AG10803 (cell line): ENCODE results near the gene MYH7B.

Source experiments
- DNase-seq: peaks from one replicate; pipeline ENCODE4 v3.0.0; 2010; ENCODE audit warnings: low read depth
- H3K4me3 ChIP-seq: 2 replicates; pipeline ENCODE4 v1.5.1; 2011; ENCODE audit warnings: mild to moderate bottlenecking, low read length, control low read depth
- CTCF ChIP-seq: conservative IDR thresholded peaks from 2 replicates; pipeline ENCODE4 v1.5.1; 2011; ENCODE audit warnings: mild to moderate bottlenecking, low read length, control low read depth, inconsistent platforms

MYH7B gene

DNA sequence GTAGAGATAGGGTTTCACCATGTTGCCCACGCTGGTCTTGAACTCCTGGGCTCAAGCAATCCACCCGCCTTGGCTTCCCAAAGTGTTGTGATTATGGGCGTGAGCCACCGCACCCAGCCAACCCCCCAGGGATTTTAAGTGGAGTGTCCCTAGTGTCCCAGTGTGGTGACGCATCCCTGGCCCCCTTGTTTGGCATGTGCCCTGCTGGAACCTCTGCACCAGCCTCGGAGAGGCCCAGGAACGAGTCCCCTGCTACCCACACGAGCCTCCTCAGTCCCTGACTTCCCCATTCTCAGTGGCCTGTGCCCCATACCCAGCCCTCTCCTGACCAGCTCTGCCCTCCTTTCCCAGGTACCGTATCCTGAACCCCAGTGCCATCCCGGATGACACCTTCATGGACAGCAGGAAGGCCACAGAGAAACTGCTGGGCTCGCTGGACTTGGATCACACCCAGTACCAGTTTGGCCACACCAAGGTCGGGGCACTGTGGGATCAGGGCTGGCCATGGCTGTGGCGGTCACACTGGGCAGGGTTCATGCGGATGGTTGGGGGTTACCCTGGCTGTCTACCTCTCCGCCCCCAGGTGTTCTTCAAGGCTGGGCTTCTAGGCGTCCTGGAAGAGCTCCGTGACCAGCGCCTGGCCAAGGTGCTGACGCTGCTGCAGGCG lies 37.2 kb downstream of the MYH7B start:
- DNase-seq = no peak
- TF ChIP-seq CTCF = no peak
- H3K4me3 ChIP-seq = no peak overlapping the region

- no peak for TF ChIP-seq CTCF
- DNase-seq = no peak
- H3K4me3 ChIP-seq = no peak overlapping the region
These were observed 38.4 kb downstream of the MYH7B start for GRCh38 chr20:34993941-34994508.

DNA sequence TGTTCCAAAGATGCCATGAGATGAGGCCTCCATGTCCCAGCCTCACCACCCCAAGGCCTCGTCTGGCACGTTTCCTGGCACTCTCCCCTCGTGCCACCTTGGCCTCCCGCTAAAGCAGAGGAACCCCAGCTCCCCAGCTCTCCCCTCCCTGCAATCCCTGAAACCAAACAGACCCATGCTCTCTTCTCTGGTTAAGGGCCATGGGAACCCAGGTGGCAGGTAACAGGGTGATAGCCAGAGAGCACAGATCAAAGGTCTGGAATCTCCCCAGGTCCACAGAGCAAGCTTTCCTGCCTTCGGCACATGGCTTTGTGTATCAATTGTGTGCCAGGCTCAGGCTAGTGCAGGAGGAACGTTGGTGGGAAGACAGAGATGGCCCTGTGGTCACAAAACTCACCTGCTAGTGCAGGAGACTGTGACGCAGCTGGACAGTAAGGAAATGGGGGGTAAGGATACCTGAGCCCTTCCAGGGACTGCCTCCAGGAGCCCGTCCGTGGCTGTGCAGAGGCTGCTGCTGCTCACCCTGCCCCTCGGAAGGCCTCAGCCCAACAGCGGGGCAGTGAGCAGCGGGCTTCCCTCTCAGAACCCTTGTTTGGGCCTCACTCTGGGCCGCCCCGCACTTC lies 39.0 kb downstream of the MYH7B start:
- DNase-seq = no peak
- no peak overlapping the region for H3K4me3 ChIP-seq
- no peak for TF ChIP-seq CTCF

- no peak overlapping the region for H3K4me3 ChIP-seq
- DNase-seq = no peak
- TF ChIP-seq CTCF = no peak
These were observed 39.5 kb downstream of the MYH7B start for GRCh38 chr20:34995192-34995591.

GRCh38 chr20:34995696-34996095 lies 40.0 kb downstream of the MYH7B start:
- DNase-seq = no peak
- no peak for TF ChIP-seq CTCF
- H3K4me3 ChIP-seq = no peak overlapping the region

DNA sequence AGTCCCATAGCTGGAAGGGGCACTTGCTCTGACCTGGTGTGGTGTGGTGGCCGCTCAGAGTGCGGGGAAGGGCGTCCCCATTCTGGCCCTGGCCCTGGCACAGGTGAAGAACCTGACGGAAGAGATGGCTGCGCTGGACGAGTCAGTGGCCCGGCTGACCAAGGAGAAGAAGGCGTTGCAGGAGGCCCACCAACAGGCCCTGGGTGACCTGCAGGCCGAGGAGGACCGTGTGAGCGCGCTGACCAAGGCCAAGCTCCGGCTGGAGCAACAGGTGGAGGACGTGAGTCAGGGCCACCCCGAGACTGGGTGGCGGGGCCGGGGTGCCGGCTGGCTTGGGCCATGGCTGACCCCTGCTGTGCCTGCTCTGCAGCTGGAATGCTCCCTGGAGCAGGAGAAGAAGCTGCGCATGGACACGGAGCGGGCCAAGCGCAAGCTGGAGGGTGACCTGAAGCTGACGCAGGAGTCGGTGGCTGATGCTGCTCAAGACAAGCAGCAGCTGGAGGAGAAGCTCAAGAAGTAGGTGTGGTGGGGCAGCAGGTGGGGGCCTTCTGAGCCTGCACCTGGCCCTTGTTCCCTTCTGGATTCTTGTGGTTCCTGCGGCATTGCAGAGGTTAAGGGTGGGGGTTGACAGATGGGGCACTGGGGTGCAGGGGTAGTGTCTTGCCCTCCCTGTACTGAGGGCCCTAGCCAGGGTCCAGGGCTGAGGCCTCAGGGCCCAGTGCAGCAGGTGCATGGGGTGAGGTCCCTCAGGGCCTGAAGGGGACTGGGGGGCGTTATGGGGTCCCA lies 40.8 kb downstream of the MYH7B start:
- no peak for DNase-seq
- TF ChIP-seq CTCF = no peak
- H3K4me3 ChIP-seq = no peak overlapping the region
